ENCODE results near the gene CUL2.
"Not testable (repeated sequence)": the region's sequence is repeated elsewhere in the genome, so short reads cannot be mapped to it uniquely, and the experiment has no call there.

Gene CUL2

DNA sequence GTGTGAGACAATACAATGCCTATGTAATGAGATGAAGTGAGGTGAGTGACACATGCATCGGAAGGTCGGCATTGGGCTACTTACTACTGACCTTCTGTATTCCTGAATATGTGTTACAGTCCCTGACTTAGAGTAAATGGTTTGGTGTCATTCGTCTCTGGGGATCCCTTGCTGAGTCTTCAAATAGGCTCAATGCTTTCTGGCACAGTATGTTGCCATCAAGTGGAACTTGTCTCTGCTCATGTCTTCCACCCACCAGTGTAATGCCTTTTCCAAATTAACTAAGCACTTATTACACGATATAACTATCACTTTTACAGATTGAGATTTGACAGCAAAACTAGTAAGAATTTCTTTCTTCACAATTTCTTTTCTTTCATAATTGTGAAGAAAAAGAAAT is 10.9 kb downstream of the CUL2 start:
- DNase-seq: no peak

- DNase-seq: no peak
Observed at GRCh38 chr10:35075228-35075627, 14.9 kb downstream of the CUL2 start.

GRCh38 chr10:35074266-35074665 is 15.9 kb downstream of the CUL2 start:
- DNase-seq: no peak

- no peak for DNase-seq
Observed at GRCh38 chr10:35070521-35070920, 19.6 kb downstream of the CUL2 start.

- DNase-seq: no peak
Observed at GRCh38 chr10:35063837-35064454, 26.2 kb downstream of the CUL2 start.

GRCh38 chr10:35059481-35059880 is 30.7 kb downstream of the CUL2 start:
- DNase-seq: no peak

DNA sequence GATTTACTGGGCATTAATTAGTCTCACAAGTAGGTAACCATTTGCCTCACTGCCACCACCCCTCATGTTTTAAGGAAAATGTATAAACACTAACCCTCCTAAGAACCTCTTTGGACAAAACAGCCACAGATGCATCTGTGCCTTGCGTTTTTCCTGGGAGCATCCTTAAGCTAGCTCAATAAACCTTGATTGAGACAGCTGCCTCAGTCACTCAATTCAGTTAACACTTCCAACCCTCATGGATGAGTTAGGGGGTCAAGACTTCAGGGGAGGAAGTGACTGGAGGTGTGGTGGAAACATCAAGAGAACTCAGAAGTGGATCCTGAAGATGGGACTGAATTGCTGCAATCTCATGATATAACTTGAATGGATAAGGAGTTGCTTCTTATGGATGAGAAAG is 31.5 kb downstream of the CUL2 start:
- DNase-seq: no peak

- DNase-seq: no peak
Observed at GRCh38 chr10:35058134-35058533, 32.0 kb downstream of the CUL2 start.

- DNase-seq: no peak
Observed at GRCh38 chr10:35056686-35057085, 33.5 kb downstream of the CUL2 start.

DNA sequence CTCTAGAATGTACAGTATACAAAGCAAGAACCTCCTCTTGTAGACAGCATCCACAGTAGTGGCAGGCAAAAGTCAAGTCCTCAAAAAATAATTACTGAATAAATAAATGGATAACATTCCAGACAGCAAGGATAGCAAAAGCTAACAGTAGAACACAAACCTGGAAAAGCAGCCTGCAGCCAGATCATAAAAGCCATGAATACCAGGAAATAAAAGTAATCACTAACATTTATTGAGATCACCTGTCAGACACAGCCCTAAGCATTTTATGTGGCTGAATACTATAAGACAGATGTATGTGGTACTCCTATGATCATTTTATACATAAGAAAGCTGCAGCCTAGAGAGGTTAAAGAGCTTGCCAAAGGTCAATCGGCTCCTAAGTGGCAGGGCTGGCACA is 34.0 kb downstream of the CUL2 start:
- no peak for DNase-seq

GRCh38 chr10:35050568-35050967 is 39.6 kb downstream of the CUL2 start:
- no peak for DNase-seq

DNA sequence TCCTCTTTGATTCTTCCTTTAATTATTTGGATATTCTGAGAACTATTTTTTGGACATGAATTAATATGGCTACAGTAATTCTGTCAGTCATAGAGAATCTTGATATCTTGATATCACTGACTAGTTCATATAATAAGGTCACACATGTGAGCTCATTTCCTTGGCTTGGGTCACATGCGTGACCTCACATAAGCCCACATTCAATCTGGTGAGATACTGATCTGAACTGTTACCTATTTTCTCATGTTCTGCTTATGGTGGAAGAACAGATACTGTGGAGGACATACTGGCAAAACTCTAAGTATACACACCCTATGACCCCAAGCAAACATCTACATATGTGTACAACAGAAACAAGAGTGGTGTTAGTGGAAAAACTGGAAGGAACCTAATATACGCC is 44.1 kb downstream of the CUL2 start:
- DNase-seq: no peak

- not testable (repeated sequence) for DNase-seq
Observed at GRCh38 chr10:35045275-35045674, 44.9 kb downstream of the CUL2 start.

GRCh38 chr10:35043796-35044344 is 46.3 kb downstream of the CUL2 start:
- DNase-seq: no peak

DNA sequence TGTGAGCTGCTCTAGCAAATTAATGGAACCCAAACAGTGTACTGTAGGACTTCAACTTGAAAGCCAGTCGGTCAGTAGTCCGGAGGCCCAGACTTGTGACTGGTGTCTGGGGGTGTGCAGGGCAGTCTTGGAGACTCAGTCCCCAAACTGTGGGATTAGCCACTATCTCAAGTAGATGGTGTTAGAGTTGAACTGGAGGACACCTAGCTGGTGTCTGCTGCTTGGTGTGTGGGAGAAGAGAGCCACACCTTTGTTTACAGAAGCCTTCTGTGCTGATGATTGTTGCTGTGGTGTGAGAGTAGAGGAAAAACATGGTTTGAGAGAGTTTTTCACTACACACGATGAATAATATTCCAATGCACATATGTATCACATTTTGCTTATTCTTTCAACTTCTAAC is 47.4 kb downstream of the CUL2 start:
- DNase-seq: no peak

- no peak for DNase-seq
Observed at GRCh38 chr10:35041502-35041879, 48.6 kb downstream of the CUL2 start.

DNA sequence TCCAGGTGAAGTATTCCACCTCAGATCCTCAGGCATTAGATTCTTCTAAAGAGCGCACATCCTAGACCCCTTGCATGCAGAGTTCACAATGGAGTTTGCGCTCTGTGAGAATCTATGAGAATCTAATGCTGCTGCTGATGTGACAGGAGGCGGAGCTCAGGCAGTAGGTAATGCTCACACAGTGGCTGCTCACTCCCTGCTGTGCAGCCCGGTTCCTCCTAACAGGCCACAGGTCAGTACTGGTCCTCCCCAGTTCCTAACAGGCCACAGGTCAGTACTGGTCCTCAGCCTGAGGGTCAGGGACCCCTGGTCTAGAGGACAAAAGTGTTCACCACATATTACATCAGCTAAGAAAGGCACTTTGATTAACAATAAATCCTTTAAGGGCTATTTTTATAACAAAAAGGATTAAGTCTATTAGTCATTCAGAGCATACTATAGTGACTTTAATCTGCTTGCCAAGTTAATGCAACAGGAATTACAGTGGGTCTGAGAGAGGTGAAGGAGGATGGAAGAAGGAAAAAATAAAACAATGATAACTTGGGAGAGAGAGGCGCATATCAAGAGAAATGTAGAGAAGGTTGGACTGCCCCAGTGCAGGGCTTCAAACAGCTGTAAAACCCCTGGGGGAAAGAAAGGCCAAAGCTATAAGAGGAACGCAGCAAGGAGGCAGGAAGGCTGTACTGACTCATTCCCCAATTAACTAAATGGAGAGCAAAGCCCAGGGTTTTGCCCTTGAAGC is 49.2 kb downstream of the CUL2 start:
- no peak for DNase-seq

DNA sequence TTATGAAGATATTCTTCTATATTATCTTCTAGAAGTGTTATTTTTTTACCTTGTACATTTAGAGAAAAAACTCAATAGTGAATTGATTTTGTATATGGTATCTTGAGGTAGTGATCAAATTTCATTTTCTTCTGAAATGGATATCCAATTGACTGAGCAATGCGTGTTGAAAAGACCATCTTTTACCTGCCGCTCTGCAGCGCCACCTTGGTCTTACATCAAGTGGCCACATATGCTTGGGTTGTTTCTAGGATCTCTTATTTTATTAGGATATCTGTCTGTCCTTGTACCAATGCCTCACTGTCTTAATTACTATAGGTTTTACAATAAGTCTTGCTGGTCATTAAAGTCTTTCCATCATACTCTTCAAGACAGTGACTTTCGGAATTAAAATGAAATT is 53.0 kb downstream of the CUL2 start:
- DNase-seq: no peak

- DNase-seq: no peak
Observed at GRCh38 chr10:35035606-35036005, 54.5 kb downstream of the CUL2 start.

GRCh38 chr10:35027567-35027966 is 62.6 kb downstream of the CUL2 start:
- peak in 1 of 2 experiments; percentile 31 for DNase-seq

GRCh38 chr10:35025916-35026315 is 64.2 kb downstream of the CUL2 start:
- no peak for DNase-seq

DNA sequence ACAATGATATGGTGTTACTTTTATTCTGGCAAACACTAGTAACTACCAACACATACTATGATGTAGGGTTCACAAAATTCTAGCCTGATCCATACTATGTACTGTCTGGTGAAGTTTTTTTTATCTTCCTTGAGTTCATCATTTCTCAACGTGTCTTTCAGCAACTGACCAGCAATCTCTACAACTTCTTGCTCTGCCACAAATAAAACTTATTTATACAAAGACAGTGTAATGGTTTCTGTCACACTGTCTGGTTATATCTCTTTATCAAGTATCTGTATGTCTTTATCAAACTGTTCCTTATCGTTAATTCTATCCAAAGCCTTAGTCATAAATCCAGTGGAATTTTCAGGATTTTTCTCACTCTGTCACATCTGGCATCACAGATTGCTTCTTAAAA is 69.7 kb downstream of the CUL2 start:
- DNase-seq: no peak

- DNase-seq: no peak
Observed at GRCh38 chr10:35019041-35020024, 70.8 kb downstream of the CUL2 start.
